Stimulated activated CD8-positive, alpha-beta memory T cell treated with anti-CD3 and anti-CD28 coated beads, Interleukin-4, amount 100 ng/mL, for 4 hours (primary cell): Measurements from ENCODE around the gene STX8.
"Not testable (repeated sequence)": the region's sequence is repeated elsewhere in the genome, so short reads cannot be mapped to it uniquely, and the experiment has no call there.

Source experiments
- DNase-seq, 2 donors: peaks; one replicate each; pipeline ENCODE4 v3.0.0-alpha.2; 2020; ENCODE audit warnings: low read depth in 2 of 2, low spot score in 1 of 2

Gene STX8

GRCh38 chr17:9403257-9403656 is 172.4 kb downstream of the STX8 start:
- DNase-seq = no peak

GRCh38 chr17:9402590-9403199 is 172.9 kb downstream of the STX8 start:
- no peak for DNase-seq

DNA sequence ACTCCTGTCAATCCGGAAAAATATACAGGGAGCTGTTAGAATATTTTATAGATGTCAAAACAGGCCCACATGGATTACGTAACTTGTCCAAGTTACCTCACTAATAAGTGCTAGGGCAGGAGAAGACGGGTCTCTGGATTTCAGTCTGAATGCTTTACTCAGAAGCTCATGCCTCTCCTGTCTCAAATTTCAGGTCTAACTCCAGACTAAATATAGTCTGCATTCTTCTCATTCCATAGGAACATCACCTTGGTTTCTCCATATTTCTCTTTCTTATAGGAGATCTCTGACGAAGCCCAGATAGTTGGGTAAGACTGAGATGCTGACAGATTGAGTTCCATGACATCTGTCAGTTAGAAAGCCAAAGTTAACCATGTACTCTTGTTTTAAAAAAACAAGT is 174.2 kb downstream of the STX8 start:
- no peak for DNase-seq

- no peak for DNase-seq
Observed at GRCh38 chr17:9389111-9389527, 186.5 kb downstream of the STX8 start.

DNA sequence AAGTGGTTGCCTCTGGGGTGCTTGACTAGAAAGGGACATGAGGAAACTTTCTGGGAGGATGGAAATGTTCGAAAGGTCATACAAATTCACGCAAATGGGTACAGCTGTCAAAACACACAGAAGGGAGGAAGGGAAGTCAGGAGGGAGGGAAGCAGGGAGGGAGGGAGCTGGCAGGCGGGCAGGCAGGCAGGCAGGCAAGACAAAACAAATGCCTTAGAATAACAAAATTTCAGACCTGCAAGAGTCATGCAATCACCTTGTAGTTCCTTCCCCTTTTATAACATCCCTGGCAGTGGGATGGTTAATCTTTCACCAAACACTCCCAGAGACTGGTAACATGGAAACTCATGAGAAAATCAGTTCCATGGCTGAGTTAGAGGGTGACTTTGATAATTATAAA is 189.2 kb downstream of the STX8 start:
- DNase-seq = no peak

- no peak for DNase-seq
Observed at GRCh38 chr17:9383826-9384225, 191.8 kb downstream of the STX8 start.

DNA sequence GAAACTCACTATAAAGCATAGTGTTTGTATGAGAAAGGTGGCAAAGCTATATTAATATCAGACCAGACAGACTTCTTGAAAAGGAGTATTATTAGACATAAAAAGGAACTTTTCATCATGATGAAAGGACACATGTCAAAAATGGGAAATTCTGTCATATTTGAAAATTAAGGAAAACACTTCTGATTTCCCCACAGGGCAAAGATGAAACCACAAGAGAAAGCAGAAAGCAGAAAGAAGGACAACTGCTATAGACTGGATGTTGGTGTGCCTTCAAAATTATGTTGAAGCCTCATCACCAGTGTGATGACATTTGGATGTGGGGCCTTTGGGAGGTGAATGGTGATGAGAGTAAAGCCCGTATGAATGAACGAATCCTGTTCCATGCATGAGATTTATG is 193.0 kb downstream of the STX8 start:
- DNase-seq = no peak

- DNase-seq = no peak
Observed at GRCh38 chr17:9381068-9381467, 194.6 kb downstream of the STX8 start.

DNA sequence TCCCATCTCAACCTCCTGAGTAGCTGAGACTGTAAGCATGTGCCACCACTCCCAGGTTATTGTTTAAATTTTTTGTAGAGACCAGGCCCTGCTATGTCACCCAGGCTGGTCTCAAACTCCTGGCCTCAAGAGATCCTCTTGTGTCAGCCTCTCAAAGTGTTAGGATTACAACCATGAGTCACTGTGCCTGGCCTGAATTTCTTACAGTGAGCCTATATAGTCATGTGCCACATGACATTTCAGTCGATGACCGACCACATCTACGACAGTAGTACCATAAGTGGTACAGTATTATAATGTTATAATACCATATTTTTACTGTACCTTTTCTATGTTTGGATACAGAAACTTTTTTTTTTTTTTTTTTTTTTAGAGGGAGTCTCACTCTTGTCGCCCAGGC is 195.3 kb downstream of the STX8 start:
- DNase-seq = no peak

- DNase-seq = not testable (repeated sequence)
Observed at GRCh38 chr17:9376177-9376576, 199.4 kb downstream of the STX8 start.

GRCh38 chr17:9371019-9371418 is 204.6 kb downstream of the STX8 start:
- no peak for DNase-seq

DNA sequence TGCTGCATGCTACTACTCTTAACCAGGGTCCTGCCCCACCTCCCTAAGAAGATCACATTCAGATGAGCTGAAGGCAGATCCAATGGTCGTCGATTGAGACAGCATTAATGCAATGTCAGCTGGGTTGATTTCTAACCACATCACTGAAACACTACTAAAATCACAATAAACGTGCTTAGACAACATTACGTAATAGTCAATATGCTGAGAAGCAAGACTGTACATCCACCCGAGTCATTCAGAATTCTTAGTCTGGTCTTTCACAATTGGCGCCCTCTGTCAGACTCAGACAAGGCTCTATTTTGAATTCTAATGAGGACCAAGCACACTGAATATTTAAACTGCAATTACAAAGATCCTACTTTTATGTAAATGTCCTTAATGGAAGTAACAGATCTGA is 205.2 kb downstream of the STX8 start:
- DNase-seq = no peak

GRCh38 chr17:9368631-9369030 is 207.0 kb downstream of the STX8 start:
- DNase-seq = no peak

DNA sequence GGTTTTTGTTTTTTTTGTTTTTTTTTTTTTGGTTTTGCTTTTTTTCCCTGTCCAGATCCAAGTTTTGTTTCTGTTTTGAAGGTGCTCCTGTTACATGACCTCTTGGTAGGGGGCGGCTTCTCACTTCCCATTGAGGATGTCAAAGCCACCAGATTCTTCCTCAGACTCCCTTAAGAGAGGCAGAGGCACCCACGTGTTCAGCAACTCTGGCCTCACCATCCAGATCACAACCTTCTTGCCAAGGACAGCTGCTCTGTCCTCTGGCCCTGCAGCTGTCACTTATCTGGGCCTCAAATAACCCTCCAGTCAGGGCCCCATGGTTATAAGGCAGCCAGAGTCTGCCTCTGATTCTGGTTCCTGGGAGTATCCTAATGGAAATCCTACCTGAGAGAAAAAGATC is 208.5 kb downstream of the STX8 start:
- no peak for DNase-seq

DNA sequence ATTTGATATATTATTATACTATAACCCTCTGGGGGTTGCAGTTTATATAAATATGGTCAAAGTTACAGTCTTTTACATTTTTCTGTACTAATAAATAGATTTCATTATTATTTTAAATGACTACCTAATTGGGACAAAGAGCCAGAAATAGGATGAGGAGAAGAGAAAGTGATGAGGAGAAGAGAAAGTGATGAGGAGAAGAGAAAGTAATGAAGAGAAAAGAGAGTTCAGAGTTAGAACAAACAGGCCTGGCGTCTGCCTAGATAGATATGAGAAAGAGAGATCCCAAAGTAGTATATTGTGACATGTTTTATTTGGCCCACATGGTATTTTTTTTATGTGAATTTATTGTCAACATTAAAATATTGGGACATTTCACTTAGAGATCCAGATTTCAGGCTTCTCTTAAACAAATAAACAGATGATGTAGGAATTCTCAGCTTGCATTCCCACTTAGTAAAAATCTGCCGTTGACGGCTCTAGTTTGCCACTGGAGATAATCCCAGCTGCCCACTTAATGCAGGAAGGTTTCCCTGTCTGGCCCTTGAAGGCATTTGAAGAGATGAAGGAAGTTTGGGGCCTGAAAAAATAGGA is 210.7 kb downstream of the STX8 start:
- no peak for DNase-seq

DNA sequence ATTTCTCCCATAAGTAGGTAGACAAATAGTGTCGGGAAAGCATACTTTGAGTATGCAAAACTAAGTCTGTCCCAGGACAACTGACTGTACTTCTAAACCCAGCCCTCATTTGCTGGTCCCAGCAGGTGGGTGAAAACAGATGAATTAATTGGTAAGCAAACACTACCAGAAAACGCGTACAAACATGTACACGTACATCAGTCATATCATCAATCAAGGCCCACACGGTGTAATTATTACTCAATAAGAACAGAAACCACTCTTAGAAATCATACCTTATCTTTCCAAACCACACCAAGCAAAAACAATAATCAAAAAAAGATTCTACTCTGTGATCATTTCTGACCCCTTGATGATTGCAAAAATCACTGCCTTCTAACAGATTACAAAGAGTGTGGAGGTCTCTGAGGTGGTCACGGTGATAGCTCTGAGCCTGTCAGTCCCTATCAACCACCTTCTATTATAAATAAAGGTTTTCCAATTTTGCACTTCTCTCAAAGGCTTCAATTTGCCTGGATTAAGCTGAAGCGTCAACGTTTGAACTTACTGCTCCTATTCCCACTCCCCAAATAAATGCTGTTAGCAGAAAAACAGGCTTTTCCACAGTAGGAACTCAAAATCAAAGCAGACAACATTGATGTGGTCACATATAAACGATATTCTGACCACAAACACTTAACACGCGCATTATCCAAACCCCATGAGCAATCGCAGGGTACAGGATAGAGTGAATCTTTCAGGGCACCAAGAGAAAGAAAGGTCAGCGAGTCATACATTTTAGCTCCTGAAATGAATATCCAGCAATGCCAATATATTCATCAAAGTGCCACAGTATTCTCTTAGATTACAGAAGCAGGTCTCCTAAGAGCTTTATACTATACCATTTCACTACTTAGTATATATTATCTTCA is 211.9 kb downstream of the STX8 start:
- DNase-seq = no peak

DNA sequence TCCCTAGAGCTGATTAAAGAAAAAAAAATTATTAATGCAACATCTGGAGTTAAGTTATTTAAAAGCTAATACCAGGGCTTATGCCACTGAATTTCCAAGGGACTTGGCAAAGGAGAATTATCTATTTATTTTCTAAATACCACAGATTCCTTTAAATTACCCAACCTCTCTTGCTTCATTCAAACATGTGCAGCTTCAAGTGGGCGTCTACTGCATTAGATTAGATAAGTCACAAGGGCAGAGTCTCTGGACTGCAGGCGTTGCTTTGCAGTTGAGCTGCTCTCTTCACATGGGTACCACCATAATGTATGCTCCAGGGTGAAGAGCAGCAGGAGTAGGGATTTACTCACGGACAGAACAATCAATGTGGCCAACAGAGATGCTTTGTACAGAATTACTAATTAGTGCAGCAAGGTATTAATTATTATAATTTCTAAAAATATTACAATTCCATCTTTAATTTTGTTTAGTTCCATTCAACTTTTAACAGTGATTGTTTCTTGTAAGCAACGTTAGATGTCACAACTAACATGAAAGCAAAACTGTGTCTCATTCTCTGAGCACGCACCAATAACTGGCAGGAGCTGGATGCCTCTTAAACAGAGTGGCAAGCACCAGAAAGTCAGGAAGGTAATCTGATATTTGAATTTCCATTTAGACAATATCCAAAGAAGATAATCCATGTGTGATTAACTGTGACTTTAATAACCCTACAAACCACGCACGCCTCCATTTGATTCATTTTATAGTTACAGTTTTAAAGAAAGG is 214.2 kb downstream of the STX8 start:
- DNase-seq = no peak

DNA sequence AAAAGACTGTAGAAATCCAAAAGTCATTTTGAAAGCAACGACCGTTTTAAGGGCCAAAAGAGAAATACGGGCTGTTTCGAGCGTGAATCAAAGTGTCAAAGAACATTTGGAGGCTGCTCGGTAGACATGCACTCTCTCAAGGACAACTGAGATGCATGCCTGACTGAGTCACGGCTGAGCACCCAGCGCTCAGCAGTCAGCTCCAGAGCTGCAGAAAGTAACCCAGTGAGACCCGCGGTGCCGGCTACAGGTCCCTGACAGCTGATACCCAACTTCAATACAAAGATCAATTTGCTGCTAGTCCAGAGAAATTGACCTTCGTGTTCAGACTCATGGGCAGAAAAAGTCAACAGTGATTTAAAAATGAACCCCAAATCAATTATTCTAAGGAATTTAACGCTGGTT is 214.9 kb downstream of the STX8 start:
- DNase-seq = no peak

DNA sequence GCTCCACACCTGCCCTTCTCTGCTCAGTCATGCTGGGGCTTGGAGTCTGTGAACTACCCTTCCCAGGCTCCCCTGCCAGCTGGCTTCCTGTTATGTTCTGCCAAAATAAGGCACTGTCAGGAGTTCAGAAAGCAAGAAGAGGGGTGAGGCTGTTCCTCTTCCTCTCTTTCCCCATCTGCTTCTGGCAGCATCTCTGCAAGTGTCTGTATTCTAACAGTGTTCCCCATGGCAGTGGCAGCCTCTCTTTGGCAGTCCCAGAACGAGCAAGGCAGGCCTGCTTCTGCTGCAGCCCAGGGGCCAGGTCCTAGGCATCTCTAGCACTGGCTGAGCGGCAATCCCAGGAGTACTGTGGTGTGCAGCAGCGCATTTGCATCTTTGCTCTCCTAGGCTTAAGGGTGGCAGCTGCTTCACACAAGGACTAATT is 219.1 kb downstream of the STX8 start:
- no peak for DNase-seq

- DNase-seq = no peak
Observed at GRCh38 chr17:9355846-9356245, 219.8 kb downstream of the STX8 start.

- not testable (repeated sequence) for DNase-seq
Observed at GRCh38 chr17:9355231-9355630, 220.4 kb downstream of the STX8 start.

GRCh38 chr17:9350080-9350479 is 225.5 kb downstream of the STX8 start:
- no peak for DNase-seq
